Skin of body (tissue), 2 donors: ENCODE results near the gene IGIP. TPM values are rescaled to one million over a fixed set of nuclear protein-coding genes. Genes with fewer than 3 reads are reported as not detected.

Experiments used
- DNase-seq: peaks from one replicate; lab custom pipeline; 2025; lab: John Stamatoyannopoulos, UW
- total RNA-seq: library from RNA; depleted of rRNA; stranded (reverse); fragments of >200 nt; gene quantifications from one replicate; pipeline ENCODE4 v1.2.3, GENCODE V29; 2014

The IGIP gene
- total RNA-seq, result 10.9 TPM

GRCh38 chr5:140125637-140126036, at the start of gene IGIP:
TSS of gene IGIP (plus strand) at chr5:140125937. CDS start at chr5:140128477, 2,540 bp downstream.
- DNase-seq, result no peak

- DNase-seq, result no peak
Measured at GRCh38 chr5:140076142-140076541, 49.6 kb upstream of the IGIP start.

DNA sequence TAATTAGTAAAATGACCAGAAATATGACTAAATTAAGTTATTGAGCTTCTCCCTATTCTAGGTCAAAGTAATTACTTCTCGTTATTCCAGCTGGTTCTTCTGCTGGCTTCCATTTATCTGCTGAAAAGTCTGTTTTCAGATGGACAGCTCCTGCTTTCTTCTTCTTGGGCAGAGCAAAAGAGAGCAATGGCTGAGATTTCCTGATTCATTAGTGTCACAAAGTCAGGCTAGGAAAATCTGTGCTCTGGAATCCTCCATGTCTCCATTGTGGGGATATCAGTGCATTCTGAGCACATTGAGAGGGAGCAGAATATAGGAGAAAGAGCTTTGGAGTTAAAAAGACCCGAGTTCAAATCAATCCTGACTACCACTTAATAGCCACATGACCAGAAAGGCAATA, 48.9 kb upstream of the IGIP start:
- DNase-seq, result no peak

GRCh38 chr5:140083120-140083519, 42.6 kb upstream of the IGIP start:
- DNase-seq, result no peak

- DNase-seq, result no peak
Measured at GRCh38 chr5:140083650-140084049, 42.1 kb upstream of the IGIP start.

- no peak for DNase-seq
Measured at GRCh38 chr5:140084541-140084940, 41.2 kb upstream of the IGIP start.

GRCh38 chr5:140090251-140090650, 35.5 kb upstream of the IGIP start:
- DNase-seq, result no peak

DNA sequence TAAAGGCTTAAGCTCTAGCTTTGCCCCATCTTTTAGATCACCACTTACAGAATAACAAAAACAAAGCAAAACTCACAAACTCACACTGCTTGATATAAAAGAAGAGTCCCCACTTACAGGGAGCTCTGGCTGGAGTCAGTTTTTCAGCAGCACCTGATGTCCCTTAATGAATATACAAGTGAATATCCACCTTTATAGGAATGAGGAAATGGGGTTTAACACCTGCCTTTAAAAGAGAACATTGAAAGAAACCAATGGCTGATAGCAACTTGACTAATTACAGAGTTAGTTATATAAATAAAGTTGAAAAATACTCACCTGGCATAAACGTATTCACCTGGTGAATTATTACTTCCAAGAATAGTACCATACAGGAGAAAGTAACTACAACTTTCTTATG, 32.6 kb upstream of the IGIP start:
- no peak for DNase-seq

- no peak for DNase-seq
Measured at GRCh38 chr5:140093866-140094265, 31.9 kb upstream of the IGIP start.

GRCh38 chr5:140094889-140095288, 30.8 kb upstream of the IGIP start:
- DNase-seq, result no peak

DNA sequence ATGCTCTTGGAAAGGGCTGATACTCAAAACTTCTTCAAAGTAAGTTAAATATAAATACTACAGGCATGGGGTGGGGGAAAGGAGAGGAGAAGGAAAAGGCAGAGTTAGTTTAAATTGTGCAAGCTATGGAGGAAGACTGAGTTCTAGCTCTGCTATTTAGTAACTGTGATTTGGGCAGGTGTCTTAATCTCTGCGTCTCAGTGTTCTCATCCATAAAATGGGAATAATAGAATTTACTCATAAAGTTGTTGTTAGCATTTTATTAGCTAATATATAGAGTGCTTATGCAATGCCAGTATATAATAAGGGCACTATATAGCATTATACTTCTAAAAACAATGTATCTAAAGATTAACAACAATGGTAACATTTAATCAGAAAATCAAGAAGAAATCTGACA, 24.6 kb upstream of the IGIP start:
- DNase-seq, result no peak

DNA sequence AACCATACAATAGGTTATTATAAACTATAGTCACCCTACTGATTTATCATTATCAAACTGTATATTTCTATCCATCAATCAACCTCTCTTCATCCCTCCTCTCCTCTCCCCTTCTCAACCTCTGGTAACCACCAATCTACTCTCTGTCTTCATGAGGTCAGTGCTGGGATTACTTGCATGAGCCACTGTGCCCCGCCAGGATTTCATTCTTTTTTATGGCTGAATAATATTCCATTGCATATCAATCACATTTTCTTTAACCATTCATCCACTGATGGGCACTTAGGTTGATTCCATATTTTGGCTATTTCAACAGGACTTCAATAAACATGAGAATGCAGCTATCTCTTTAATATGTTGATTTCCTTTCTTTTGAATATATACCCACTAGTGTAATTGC, 22.6 kb upstream of the IGIP start:
- DNase-seq, result no peak

DNA sequence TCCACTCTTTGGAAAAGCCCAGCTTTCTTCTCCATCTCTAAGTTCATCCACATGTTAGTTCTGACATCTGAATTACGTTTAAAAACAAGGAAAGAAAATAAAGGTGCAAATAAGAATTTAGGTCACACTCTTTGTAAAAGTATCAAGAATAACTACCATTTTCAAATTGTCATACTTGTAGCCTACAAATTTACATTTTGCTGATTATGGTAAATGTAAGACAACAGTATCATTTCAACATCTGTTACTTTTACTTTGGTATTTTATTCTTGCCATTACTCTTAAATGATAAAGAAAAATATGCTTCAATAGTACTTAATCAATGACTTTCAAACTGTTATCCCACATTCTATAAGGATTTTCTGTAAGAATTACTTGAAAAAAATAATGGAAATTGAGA, 21.6 kb upstream of the IGIP start:
- no peak for DNase-seq

- DNase-seq, result no peak
Measured at GRCh38 chr5:140106101-140106500, 19.6 kb upstream of the IGIP start.

GRCh38 chr5:140106805-140107311, 18.9 kb upstream of the IGIP start:
- no peak for DNase-seq

DNA sequence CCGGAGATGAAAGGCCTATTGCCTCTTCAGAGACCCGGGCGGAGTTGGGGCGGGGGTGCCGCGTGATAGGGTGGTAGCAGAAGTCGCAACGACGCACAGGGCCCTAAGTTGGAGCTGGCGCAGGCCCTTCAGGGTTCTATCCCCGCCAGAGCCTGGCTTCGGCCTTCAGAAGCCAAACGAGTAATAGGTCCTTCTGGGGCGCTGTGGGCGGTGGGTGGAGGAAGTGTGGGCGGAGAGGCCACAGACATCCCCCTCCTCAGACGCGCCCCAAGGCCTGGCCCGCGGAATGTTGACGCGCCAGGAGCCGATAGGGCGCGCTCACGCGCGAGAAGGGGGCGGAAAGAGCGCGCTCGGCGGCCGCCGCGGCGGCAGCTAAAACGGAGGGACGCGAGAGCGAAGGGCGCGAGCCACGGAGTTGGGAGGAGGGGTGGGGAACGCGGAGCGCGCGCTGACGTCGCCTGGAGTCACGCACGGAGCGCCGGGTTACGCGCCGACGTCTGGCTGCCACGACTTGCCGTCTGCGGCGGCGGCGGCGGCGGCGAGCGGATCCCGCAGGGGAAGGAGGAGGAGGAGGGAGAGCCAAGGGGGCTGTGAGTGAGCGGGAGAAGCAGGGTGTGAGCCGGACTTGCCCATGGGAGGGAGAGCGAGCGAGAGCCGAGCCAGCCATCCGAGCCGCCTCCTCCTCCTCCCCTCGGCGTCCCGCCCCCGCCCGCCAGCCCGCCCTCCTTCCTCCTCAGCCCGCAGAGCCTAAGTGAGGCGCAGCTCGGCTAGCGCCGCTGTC, 18.2 kb upstream of the IGIP start:
- peak; percentile 92 for DNase-seq

DNA sequence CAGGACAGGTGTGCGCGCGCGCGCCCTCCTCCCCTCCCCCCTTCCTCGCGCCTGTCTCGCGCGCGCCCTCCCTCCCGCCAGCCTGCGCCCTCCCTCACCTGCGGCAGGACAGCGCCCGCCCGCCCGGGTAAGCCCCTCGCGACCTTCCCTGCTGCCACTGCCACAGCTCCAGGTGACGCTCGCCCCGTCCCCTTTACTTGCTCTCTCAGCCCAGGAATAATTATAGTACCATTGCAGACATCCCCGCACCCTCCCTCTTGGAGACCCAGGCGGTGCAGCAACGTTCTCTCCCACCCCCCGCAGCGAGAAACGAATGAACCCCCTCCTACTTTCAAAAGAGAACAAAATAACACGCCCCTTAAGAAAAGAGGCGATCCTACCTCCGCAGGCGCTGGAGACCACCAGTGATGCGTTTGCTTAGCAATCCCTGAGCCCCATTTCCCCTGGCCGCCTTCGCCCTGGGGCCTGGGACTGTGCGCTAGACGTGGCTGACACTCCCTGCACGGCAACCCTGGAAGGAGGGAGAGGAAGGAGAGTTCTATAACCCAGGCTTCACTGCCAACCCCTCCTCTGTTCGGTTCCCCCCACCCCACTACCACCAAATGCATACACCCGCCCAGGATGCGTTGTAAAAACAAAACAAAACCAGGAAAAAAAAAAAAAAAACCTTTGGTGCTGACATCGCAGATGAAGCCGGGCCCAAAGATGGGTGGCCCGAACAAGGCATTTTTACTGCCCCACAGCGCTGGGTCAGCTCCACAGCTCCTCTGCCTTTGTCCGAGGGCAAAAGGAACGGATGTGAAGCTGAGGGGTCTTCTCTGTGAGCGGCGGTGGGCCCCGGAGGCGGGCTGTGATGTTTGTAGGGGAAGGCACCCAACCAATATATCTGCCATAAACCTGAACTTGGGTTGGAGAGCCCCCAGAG, 17.4 kb upstream of the IGIP start:
- DNase-seq, result no peak

- no peak for DNase-seq
Measured at GRCh38 chr5:140109018-140109758, 16.5 kb upstream of the IGIP start.

DNA sequence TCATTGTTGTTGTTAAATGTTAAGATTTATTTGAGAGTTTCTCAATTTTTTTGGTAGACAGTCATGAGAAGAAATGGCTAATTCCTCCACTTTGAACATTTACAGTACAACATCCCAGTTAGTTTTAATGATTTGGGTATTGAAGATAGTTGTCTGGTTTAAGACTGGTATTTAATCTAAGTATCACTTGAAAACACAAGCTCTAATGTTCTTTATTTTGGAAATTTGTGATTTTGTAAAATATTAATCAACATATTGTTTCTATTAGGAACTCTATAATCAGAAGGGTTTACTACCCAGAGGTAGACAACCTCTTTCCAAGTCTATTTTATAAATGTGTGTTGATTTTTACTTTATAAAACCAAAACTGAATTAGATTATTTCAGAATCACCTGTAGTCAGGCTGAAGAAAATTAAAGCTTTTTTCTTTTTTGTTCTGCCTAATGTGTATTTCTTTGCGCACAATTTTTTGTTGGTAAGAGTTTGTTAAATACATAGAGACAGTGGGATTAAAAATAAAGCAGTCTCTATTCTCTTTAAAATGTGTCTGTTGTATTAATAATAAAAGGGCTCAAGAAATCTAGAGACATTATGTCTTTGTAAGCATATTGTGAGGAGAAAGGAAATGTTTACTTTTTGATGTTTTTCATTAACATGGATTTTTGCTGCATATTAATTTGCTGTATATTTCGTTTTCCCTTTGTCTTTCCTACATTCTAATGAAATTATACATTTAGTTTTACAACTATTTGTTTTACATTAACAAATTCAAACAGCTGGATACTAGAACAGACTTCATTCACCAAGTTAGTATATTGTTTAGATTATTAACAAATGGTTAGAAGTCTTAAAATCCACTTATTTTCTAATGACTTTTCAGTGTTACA, 15.7 kb upstream of the IGIP start:
- DNase-seq, result peak; percentile 59

- no peak for DNase-seq
Measured at GRCh38 chr5:140110646-140110957, 15.1 kb upstream of the IGIP start.
